SKM-1 (cell line): ENCODE results near the gene BICDL2.

Experiments
- DNase-seq: peaks from one replicate; lab custom pipeline; 2025; ENCODE audit not compliant: unreplicated experiment; lab: John Stamatoyannopoulos, UW

BICDL2 gene

DNA sequence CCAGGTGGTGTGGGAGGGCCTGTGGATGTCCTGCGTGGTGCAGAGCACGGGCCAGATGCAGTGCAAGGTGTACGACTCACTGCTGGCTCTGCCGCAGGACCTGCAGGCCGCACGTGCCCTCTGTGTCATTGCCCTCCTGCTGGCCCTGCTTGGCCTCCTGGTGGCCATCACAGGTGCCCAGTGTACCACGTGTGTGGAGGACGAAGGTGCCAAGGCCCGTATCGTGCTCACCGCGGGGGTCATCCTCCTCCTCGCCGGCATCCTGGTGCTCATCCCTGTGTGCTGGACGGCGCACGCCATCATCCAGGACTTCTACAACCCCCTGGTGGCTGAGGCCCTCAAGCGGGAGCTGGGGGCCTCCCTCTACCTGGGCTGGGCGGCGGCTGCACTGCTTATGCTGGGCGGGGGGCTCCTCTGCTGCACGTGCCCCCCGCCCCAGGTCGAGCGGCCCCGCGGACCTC, 23.2 kb downstream of the BICDL2 start:
- DNase-seq, result no peak

GRCh38 chr16:3012828-3013420, 23.8 kb downstream of the BICDL2 start, which contains the start of gene CLDN9:
TSS of gene CLDN9 (plus strand) at chr16:3012923. CDS start at chr16:3013363, 440 bp downstream.
- no peak for DNase-seq

DNA sequence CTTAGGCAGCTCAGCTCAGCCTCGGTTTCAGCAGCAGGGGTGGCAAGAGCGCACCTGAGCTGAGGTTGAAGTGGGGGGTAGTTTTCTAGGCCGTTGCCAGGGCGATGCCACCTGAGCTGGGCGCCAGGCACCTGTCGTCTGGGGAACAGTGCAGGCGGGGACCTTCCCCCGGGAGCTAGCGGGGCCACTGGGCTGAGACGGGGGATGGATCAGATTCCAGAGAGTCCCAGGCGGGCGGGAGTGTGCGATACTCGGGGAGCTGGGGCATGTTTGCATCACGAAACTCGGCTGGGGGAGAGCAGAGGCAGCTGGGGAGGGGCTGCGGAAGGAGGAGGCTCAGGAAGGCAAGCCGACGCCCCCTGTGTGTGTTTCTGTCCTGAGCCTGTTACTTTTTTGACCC, 24.5 kb downstream of the BICDL2 start:
- no peak for DNase-seq

DNA sequence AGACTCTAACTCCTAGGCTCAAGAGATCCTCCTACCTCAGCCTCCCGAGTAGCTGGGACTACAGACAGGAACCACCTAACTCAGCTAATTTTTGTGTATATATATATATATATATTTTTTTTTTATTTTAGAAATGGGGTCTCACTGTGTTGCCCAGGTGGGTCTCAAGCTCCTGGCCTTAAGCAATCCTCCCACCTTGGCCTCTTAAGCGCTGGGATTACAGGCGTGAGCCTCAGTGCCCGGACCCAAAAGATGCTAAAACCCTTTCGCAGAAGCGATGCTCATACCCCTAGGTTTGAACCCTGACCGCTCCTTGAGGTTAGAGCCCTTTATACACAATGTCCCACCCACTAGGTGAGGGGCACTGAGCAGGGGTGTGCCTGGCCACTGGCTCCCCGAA, 26.2 kb downstream of the BICDL2 start:
- no peak for DNase-seq

DNA sequence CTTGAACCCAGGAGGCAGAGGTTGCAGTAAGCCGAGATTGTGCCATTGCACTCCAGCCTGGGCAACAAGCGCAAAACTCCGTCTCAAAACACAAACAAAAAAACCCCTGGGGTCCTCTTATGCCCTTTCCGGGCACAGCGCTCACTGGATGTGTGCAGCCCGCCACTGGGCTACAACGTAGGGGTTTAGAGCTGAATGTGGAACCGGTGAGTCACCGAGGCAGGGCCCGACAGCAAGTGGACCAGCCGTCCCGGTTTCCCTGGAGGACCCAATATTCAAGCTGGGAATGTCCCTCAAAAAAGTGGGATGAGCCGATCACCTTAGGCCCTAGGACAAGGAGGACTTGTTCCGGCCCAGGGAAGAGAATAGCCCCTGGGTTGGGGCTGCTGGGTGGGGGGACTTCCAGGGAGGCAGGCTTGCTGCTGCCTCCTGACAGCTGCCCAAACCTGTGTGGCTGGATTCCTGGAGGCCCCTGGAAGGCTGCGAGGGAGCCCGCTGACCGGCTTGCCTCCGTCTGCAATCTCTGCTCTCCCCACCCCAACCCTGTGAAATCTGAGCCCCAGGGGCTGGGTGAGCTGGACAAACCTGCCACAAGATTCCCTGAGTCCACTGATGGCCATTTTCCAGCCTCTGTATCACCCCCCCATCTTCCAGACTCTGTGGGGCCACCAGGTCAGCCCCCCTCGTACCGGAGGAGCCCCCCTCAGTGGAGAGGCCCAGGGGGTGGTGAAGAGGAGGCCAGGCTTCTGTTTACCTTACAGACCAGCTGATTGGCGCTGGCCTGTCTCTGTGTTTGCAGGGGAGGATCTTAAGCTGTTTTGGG, 27.0 kb downstream of the BICDL2 start:
- no peak for DNase-seq

GRCh38 chr16:3008690-3009037, 28.1 kb downstream of the BICDL2 start:
- no peak for DNase-seq

DNA sequence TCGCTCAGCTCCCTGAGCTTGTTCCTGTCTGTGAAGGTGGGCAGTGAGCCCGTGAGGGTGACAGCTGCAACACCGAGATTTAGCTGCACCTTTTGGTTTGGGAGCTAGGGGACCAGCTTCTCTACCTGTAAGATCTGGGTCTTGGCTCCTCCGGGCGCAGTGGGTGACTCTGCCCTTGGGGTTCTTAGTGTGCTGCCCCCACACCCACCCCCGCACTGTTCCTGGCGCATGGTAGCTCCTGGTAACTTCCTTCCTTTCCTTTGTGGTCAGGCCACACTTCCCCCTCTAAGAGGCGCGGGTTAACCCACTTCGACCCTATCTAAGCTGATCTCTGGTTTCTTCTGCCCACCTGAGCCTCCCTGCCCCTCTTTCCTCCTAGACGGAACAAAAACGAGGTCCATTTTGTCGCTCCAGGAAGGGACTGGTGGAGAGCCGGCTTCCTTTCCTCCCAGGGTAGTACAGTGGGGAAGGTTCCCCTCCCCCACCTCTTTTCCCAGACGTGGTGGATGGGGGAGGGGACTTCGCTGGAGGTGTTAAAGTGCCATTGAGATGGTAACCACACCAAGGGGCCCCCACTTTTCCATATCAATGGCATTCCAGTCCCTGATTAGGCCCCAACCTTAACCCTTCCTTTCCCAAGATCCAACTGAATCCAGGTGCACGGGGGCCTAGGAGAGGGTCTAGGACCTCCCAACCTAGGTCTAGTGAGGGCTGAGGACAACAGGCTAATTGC, 28.6 kb downstream of the BICDL2 start:
- DNase-seq, result peak; percentile 56

- DNase-seq, result peak; percentile 21
Observed at GRCh38 chr16:3007059-3007956, 29.4 kb downstream of the BICDL2 start.

GRCh38 chr16:3004781-3005284, 31.9 kb downstream of the BICDL2 start:
- DNase-seq, result no peak

DNA sequence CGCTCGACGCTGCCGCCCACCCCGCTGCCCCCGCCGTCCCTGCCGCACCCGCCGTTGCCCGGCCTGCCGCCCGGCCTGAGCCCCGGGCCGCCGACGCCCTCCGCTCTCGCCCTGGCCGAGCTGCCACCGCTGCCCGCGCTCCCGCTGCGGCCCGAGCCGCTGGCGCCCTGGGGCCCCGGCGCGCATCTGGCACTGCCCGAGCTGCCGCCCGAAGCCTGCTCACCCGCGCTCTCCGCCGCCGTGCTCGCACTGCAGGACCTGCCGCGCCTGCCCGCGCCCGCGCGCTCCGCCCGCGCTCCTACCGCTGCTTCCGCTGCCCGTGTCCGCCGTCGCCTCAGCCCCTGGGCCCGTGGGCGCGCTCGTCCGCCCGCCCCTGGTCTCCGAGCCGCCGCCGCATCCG, 32.4 kb downstream of the BICDL2 start:
- DNase-seq, result no peak

DNA sequence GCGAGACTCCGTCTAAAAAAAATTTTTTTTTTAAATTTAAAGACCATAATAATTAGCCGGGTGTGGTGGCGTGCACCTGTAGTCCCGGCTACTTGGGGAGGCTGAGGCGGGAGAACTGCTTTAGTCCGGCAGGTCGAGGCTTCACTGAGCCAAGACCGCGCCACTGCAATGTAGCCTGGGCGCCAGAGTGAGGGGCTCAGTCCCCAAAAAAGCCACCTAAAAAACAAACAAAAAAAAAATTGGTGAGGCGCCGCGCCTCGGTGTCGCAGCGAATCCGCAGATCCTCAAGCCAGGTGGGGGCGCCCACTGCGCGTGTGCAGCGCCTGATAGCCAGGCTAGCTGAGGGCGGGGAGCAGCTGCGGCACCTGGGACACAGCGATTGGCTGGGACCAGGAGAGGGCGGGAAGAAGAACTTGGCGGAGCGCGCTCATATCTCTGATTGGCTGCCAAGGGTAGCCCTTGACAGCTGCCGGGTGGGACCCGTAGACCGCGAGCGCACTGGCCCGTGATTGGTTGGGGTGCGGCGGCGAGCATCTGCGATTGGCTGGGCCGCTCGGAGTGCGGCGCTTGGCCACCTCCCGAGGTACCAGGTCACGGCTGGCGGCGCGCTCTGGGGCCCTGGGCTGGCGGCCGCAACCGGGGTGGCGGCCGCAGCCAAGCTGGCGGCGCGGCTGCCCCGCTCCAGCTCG, 33.0 kb downstream of the BICDL2 start:
- DNase-seq, result peak; percentile 98

DNA sequence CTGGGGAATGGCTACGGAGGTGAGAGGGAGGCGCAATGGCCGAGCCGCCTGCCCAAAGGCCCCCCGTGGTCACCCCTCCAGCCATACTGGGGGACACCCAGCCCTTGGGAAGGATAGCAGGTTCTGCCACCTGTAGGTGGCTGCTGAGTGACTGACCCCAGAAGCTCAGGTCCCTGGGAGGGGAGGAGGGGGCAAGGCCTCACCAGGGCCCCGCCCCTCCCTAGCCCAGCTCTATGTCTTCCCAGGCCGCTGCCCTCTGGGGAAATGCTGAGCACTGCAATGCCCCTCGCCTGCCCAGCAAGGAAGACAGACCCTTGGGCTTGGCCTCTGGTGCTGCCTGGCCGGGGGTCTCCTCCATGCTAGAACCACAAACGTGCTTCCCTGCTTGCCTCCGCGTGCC, 35.4 kb downstream of the BICDL2 start:
- DNase-seq, result no peak

DNA sequence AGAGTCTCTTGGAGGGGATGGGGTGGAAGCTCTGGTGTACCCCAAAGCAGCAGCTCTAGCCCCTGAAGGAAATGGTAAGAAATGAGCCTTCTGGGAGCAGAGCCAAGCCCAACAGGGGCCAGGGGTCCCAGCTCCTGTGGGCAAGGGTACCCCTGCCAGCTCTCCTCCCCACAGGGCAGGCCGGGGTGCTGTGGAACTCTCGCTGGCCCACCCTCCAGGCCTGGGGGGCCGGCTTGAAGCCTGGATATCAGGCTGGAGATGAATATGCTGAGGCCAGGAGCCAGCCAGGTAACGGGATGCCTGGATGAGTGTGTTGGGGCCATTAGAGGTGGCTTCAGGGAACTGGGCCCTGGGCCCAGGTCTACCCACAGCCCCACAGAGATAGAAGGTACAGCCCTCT, 36.2 kb downstream of the BICDL2 start:
- no peak for DNase-seq

DNA sequence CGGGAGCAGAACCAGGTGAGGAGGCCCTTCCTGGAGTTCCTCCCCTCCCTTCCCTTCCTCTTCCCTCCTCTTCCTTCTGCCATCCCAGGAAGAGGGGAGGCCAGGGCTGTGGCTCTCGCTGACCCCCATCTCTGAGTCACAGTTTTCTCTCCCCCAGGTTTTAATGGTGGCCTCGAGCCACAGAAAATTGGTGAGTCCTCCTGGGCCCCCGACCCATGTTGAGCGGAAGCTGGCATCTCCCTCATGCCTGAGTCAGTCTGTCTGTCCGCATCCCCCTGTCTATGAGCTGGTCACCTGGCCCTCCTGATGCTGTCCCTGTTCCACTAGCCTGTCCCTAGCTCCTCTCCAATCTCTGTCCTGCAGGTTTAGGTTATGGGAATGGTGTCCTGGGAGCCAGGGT, 36.8 kb downstream of the BICDL2 start:
- no peak for DNase-seq

DNA sequence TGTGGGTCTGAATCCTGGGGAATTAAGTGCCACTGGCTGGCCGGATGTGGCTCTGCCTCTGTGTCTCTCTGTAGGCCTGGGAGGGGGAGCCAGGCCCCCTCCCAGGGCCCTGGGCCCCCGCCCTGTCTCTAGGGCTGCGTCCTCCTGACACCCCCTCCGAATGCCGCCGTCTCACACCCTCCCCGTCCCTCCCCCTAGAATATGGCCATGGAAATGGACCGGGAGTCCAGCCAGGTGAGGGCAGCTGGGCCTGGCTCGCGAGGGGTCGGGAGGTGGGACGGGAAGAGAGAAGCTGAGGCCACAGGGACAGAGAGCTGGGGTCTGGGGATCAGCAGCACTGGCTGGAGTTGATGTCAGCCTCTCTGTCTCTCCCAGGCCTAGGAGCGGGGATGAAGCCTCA, 40.4 kb downstream of the BICDL2 start:
- no peak for DNase-seq

GRCh38 chr16:2992383-2993081, 44.2 kb downstream of the BICDL2 start:
- DNase-seq, result no peak

DNA sequence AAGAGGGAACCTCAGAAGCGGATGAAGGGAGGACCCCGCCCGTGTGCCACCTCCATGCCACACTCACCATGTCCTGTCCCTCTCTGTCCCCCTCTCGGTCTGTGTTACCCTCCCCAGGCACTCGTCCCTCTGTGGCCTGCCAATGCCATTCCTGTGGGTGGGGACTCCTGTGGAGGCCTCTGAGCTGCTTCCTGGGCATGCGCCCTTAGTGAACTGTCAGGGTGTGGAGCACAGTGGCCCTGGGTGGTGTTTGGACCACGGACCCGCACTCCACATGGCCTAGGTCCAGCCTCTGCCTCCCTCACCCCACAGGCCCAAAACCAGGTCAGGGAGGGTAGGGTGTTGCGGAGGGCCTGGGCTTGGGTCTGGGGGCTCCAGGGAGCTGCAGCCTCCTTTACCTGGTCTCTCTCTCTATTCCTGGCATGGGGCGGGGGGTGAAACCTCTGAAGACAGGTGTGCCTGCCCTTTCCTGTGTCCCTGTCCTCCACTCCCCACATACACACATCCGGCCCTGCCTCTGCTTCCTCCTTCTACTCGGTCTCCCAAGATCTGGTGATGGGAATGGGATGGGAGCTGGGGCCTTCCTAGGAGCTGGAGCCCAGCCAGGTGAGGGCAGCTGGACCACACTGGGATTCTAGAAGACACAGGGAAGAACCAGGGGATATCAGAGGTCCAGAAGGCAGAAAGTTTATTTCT, 45.0 kb downstream of the BICDL2 start:
- DNase-seq, result no peak

GRCh38 chr16:2990891-2991290, 45.9 kb downstream of the BICDL2 start:
- no peak for DNase-seq

DNA sequence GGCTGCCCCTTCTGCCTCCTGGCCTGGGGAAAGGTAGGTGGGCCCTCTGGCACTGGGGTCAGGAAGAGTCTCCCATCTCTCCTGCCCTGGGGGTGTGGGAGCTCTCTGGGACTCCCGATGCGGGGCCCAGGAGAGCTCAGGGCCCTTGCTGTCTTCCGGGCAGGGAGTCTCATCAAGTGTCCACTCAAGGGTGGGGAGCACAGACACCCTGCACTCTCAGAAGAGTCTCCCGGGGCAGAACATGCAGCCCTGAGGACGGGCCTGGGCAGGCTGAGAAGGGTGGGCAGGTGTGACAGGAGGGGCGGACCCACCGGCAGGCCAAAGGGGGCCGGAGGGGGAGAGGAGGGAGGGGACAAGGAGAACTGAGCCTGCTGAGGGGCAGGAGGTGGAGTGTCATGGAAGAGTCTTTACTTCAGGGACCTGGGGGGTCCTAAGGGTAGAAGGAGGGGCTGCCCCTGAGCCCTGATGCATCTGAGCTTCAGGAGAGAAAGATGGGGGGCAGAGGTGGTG, 48.1 kb downstream of the BICDL2 start:
- DNase-seq, result no peak
